Measurements from ENCODE around the gene SLC2A5. TPM values are rescaled to one million over a fixed set of nuclear protein-coding genes. Genes with fewer than 3 reads are reported as not detected.

SLC2A5 gene
- total RNA-seq, 1 experiment from 2014 or later: not detected

DNA sequence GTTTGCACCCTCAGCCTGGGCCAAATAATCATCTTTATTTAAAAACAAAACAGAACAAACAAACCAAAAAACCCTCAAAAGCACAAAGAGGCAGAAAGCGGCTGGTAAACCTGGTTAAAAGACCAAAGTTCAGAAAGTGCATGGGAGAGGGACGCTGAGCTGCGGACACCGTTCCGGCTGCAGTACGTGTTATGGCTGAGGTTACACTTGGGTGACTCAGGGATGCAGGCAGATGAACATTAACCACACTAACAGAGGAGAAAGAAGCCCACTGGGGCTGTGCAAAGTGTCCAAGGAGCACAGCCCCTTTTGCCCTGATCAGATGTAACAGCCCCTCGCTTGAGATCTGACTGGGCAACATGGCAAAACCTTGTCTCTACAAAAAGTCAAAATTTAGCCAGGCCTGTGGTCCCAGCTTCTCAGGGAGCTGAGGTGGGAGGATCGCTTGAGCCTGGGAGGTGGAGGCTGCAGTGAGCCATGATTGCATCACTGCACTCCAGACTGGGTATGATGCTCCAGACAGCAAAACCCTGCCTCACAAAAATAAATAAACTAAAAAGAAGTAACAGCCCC is 31.1 kb upstream of the SLC2A5 start:
- no peaks in the 10 kb centered on the region for H3K36me3 ChIP-seq (ENCODE audit: insufficient read depth, low read length, poor library complexity, severe bottlenecking)
- no TSS peak for BruUV-seq (replicated peaks)
- peaks cover 8% of the 10 kb centered on the region for H3K9me3 ChIP-seq (ENCODE audit: low read depth, low read length, poor library complexity, severe bottlenecking)
- ChIA-PET POLR2A (ENCODE audit: low non-redundant PET) (no interaction called here), CTCF (interaction anchor here (0.9 kb wide), 1 partner anchor 10 kb away, joined by 3 read pairs; no protein-coding TSS in a partner anchor)
- H3K27me3 ChIP-seq (replicated peaks; ENCODE audit: insufficient read depth, low read depth, low read length, poor library complexity): no peaks in the 10 kb centered on the region
- no peaks in the 10 kb centered on the region for H3K4me1 ChIP-seq (ENCODE audit: insufficient read depth, low read length, poor library complexity, severe bottlenecking)
- no peak overlapping the region for H3K27ac ChIP-seq (ENCODE audit: low read depth, low read length, poor library complexity, severe bottlenecking)
- no peak overlapping the region for H3K4me3 ChIP-seq (ENCODE audit: low read depth, low read length, poor library complexity, severe bottlenecking)
- no peak for TF ChIP-seq EZH2 (IDR thresholded peaks at IDR 0.05; ENCODE audit: borderline replicate concordance, low read depth, low read length, poor library complexity, severe bottlenecking)
- TF ChIP-seq, protein P1, sequence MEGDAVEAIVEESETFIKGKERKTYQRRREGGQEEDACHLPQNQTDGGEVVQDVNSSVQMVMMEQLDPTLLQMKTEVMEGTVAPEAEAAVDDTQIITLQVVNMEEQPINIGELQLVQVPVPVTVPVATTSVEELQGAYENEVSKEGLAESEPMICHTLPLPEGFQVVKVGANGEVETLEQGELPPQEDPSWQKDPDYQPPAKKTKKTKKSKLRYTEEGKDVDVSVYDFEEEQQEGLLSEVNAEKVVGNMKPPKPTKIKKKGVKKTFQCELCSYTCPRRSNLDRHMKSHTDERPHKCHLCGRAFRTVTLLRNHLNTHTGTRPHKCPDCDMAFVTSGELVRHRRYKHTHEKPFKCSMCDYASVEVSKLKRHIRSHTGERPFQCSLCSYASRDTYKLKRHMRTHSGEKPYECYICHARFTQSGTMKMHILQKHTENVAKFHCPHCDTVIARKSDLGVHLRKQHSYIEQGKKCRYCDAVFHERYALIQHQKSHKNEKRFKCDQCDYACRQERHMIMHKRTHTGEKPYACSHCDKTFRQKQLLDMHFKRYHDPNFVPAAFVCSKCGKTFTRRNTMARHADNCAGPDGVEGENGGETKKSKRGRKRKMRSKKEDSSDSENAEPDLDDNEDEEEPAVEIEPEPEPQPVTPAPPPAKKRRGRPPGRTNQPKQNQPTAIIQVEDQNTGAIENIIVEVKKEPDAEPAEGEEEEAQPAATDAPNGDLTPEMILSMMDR (conservative IDR thresholded peaks at IDR 0.05; ENCODE audit: low read depth, low read length): no peak
- DNase-seq (ENCODE audit: low spot score): no peak
- intact Hi-C loops (cut with micrococcal nuclease; ENCODE audit: unreplicated experiment): loop anchor here (5.0 kb wide), 2 partner anchors 93 to 183 kb away; no protein-coding TSS in a partner anchor

DNA sequence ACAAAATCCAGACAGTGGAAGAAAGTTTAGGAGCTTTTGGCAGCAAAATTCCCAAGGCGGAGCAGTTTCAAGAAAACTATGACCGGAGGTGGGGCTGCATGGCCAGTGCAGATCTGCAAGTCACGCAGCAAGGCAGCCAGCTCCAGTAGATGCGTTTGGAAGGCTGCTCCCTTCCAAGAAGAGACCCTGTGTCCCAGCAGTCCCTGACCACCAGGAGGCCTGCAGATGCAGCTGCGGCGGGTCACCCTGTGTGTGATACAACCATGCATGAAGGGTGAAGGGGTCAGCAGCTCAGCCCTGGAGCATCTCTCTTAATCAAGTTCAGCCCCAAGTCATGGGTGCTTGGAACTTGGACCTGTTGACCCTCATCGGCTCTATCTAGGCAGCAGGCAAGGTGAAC is 30.1 kb upstream of the SLC2A5 start:
- ChIA-PET CTCF (interaction anchor here (0.9 kb wide), 1 partner anchor 11 kb away, joined by 3 read pairs; no protein-coding TSS in a partner anchor), POLR2A (ENCODE audit: low non-redundant PET) (no interaction called here)
- Histone ChIP-seq H3K36me3 (ENCODE audit: insufficient read depth, low read length, poor library complexity, severe bottlenecking) (no peaks in the 10 kb centered on the region), H3K4me1 (ENCODE audit: insufficient read depth, low read length, poor library complexity, severe bottlenecking) (no peaks in the 10 kb centered on the region), H3K4me3 (ENCODE audit: low read depth, low read length, poor library complexity, severe bottlenecking) (no peak overlapping the region), H3K9me3 (ENCODE audit: low read depth, low read length, poor library complexity, severe bottlenecking) (peaks cover 9% of the 10 kb centered on the region), H3K27ac (ENCODE audit: low read depth, low read length, poor library complexity, severe bottlenecking) (no peak overlapping the region), H3K27me3 (replicated peaks; ENCODE audit: insufficient read depth, low read depth, low read length, poor library complexity) (no peaks in the 10 kb centered on the region)
- intact Hi-C loops (cut with micrococcal nuclease; ENCODE audit: unreplicated experiment): no loop called here
- no peak for TF ChIP-seq EZH2 (IDR thresholded peaks at IDR 0.05; ENCODE audit: borderline replicate concordance, low read depth, low read length, poor library complexity, severe bottlenecking)
- TF ChIP-seq, protein P1 (conservative IDR thresholded peaks at IDR 0.05; ENCODE audit: low read depth, low read length): no peak
- no peak for DNase-seq (ENCODE audit: low spot score)
- no TSS peak for BruUV-seq (replicated peaks)

DNA sequence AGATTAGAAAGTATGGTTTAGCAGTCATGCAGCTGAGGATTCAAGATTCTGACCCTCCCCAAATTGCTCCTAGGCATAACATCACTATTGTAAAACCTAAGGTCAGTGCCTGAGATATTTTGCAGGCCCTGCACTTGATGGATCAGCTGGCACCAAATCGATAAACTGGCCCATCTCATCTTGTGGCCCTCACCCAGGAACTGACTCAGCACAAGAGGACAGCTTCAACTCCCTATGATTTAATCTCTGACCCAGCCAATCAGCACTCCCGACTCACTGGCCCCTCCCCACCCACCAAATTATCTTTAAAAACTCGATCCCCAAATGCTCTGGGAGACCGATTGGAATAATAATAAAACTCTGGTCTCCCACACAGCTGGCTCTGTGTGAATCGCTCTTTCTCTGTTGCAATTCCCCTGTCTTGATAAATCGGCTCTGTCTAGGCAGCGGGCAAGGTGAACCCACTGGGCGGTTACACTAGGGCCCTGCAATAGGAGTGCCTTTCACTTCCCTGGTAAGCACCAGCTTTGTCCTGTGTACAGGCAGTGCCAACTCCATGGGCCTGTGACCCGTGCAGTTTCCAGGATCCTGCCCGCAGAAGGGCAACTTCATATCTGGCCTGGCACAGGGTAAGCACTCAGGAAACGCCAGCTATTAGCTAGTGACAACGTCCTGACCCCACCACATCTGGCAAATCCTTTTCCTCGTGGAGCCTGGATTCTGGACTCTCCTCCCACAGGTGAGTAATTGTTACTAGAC is 28.7 kb upstream of the SLC2A5 start:
- no peak for TF ChIP-seq EZH2 (IDR thresholded peaks at IDR 0.05; ENCODE audit: borderline replicate concordance, low read depth, low read length, poor library complexity, severe bottlenecking)
- TF ChIP-seq, protein P1 (conservative IDR thresholded peaks at IDR 0.05; ENCODE audit: low read depth, low read length): no peak
- H3K36me3 ChIP-seq (ENCODE audit: insufficient read depth, low read length, poor library complexity, severe bottlenecking): no peaks in the 10 kb centered on the region
- no peak for DNase-seq (ENCODE audit: low spot score)
- POLR2A ChIA-PET (ENCODE audit: low non-redundant PET): no interaction called here
- no peaks in the 10 kb centered on the region for H3K4me1 ChIP-seq (ENCODE audit: insufficient read depth, low read length, poor library complexity, severe bottlenecking)
- no peak overlapping the region for H3K4me3 ChIP-seq (ENCODE audit: low read depth, low read length, poor library complexity, severe bottlenecking)
- H3K27ac ChIP-seq (ENCODE audit: low read depth, low read length, poor library complexity, severe bottlenecking): no peak overlapping the region
- BruUV-seq (replicated peaks): no TSS peak
- CTCF ChIA-PET: interaction anchor here (0.8 kb wide), 1 partner anchor 12 kb away, joined by 3 read pairs; no protein-coding TSS in a partner anchor
- intact Hi-C loops (cut with micrococcal nuclease; ENCODE audit: unreplicated experiment): no loop called here
- no peaks in the 10 kb centered on the region for H3K27me3 ChIP-seq (replicated peaks; ENCODE audit: insufficient read depth, low read depth, low read length, poor library complexity)
- peaks cover 9% of the 10 kb centered on the region for H3K9me3 ChIP-seq (ENCODE audit: low read depth, low read length, poor library complexity, severe bottlenecking)

Data from A673 (cell line).